ENCODE data around the gene C5orf22.

DNA sequence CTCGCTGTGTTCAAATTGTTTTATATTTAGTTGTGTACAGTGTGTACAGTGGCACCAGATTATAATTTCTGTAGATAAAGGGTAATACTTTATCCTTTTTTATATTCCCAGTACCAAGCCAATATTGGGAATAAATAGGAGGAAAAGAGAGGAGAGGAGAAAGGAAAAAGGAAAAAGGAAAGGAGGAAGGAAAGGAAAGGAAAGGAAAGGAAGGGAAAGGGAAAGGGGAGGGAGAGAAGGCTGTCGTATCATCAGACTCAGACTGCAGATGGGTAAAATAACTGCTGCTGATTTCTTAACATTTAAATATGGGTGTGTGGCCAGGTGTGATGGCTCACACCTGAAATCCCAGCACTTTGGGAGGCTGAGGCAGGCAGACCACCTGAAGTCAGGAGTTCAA, 51.0 kb downstream of the C5orf22 start:
- TF ChIP-seq, protein P1, sequence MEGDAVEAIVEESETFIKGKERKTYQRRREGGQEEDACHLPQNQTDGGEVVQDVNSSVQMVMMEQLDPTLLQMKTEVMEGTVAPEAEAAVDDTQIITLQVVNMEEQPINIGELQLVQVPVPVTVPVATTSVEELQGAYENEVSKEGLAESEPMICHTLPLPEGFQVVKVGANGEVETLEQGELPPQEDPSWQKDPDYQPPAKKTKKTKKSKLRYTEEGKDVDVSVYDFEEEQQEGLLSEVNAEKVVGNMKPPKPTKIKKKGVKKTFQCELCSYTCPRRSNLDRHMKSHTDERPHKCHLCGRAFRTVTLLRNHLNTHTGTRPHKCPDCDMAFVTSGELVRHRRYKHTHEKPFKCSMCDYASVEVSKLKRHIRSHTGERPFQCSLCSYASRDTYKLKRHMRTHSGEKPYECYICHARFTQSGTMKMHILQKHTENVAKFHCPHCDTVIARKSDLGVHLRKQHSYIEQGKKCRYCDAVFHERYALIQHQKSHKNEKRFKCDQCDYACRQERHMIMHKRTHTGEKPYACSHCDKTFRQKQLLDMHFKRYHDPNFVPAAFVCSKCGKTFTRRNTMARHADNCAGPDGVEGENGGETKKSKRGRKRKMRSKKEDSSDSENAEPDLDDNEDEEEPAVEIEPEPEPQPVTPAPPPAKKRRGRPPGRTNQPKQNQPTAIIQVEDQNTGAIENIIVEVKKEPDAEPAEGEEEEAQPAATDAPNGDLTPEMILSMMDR (IDR thresholded peaks at IDR 0.05; ENCODE audit: low read depth, low read length), result no peak
- TF ChIP-seq POLR2A (IDR thresholded peaks at IDR 0.05; ENCODE audit: extremely low read depth, insufficient read length) (no peak), MYC (IDR thresholded peaks at IDR 0.05; ENCODE audit: low read depth, low read length) (no peak)
